ENCODE data around the gene C2CD2. TPM values are rescaled to one million over a fixed set of nuclear protein-coding genes. Genes with fewer than 3 reads are reported as not detected.

C2CD2 gene
- total RNA-seq, 2 experiments from 2014 or later, result 6.8 to 7.3 TPM

Other genes starting within 250 kb of the C2CD2 start
- gene RIPK4, start 187.0 kb downstream of the C2CD2 start, total RNA-seq, result under 1 TPM; 0.56 to 0.64 TPM
- 10 to 100 TPM; 11.8 to 13.0 TPM for gene PRDM15, start 74.7 kb downstream of the C2CD2 start, total RNA-seq
- 10 to 100 TPM; 30.7 to 32.9 TPM for gene ZBTB21, start 56.3 kb upstream of the C2CD2 start, total RNA-seq
- gene UMODL1, start 117.3 kb upstream of the C2CD2 start, total RNA-seq, result not detected